Fibroblast of villous mesenchyme (primary cell): ENCODE data around the gene GTF2H1. TPM values are rescaled to one million over a fixed set of nuclear protein-coding genes. Genes with fewer than 3 reads are reported as not detected.

Experiments used
- DNase-seq: peaks from one replicate; pipeline ENCODE4 v3.0.0-alpha.2; 2010; ENCODE audit warnings: low read depth
- H3K4me3 ChIP-seq: 2 replicates; pipeline ENCODE4 v1.5.1; 2011; ENCODE audit warnings: low read depth, mild to moderate bottlenecking, low read length
- total RNA-seq: library from RNA; depleted of rRNA; stranded (reverse); fragments of >200 nt; gene quantifications from 2 replicates; pipeline ENCODE4 v1.2.3, GENCODE V29; 2012
- TF ChIP-seq, protein P1 (sequence below): IDR thresholded peaks from 2 replicates; pipeline ENCODE4 v1.5.1; 2012; ENCODE audit warnings: low read depth, mild to moderate bottlenecking, low read length; ENCODE audit not compliant: insufficient read depth

The GTF2H1 gene
- total RNA-seq, 1 donor: 92.0 TPM

DNA sequence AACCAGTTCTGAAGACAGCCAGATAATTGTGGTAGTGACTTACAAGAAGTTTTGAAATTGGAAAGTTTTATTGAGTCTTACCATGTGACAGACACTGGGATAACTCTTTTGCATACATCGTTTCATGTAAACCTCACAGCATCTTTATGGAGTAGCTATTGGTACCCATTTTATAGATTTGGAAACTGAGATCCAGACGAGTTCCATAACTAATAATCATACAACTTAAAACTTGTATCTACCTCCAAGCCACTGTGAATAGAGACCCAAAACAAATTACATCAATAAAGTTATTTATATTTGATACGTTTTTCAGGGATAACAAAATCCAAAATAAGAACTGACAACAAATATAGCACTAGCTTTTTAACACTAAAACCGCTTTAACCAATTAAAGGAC is 36.3 kb downstream of the GTF2H1 start:
- TF ChIP-seq, protein P1, sequence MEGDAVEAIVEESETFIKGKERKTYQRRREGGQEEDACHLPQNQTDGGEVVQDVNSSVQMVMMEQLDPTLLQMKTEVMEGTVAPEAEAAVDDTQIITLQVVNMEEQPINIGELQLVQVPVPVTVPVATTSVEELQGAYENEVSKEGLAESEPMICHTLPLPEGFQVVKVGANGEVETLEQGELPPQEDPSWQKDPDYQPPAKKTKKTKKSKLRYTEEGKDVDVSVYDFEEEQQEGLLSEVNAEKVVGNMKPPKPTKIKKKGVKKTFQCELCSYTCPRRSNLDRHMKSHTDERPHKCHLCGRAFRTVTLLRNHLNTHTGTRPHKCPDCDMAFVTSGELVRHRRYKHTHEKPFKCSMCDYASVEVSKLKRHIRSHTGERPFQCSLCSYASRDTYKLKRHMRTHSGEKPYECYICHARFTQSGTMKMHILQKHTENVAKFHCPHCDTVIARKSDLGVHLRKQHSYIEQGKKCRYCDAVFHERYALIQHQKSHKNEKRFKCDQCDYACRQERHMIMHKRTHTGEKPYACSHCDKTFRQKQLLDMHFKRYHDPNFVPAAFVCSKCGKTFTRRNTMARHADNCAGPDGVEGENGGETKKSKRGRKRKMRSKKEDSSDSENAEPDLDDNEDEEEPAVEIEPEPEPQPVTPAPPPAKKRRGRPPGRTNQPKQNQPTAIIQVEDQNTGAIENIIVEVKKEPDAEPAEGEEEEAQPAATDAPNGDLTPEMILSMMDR: no peak
- H3K4me3 ChIP-seq: no peak overlapping the region

DNA sequence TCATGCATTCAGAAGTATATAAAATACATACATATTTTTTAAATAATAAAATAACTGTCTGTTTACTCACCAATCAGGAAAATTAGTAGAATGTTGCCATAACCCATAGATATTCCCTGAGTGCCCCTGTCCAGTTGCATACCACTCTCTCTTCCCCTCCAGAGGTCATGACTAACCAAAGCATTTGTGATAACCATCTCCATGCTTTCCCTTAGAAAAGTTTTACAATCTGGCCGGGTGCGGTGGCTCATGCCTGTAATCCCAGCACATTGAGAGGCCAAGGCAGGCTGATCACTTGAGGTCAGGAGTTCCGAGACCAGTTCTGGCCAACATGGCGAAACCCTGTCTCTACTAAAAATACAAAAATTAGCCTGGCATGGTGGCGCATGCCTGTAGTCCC is 38.8 kb downstream of the GTF2H1 start:
- no peak overlapping the region for H3K4me3 ChIP-seq
- peak; percentile 47 for DNase-seq
- TF ChIP-seq, protein P1: no peak

More for the DNA sequence above, 36.3 kb downstream of the GTF2H1 start:
- DNase-seq: no peak

DNA sequence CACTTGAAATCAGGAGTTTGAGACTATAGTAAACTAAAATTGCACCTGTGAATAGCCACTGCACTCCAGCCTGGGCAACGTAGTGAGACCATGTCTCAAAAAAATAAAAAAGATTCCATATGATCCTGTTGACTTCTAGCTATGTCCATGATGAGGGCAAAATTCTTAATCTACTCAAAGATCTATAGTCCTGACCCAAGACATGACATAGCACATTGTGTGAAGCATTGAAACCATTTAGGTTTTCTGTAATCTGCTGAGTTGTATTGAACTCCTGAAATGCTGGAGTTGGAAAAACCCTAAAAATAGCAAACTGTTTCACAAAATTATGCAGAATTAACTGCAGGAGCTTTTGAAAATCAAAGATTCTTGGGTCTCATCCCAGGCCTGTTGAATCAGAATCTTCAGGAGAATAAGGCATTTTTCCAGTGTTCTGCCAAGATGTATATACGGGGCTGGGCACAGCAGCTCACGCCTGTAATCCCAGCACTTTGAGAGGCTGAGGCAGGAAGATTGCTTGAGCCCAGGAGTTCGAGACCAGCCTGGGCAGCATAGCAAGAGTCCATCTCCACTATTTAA is 42.2 kb downstream of the GTF2H1 start:
- TF ChIP-seq, protein P1: no peak
- no peak overlapping the region for H3K4me3 ChIP-seq
- no peak for DNase-seq

DNA sequence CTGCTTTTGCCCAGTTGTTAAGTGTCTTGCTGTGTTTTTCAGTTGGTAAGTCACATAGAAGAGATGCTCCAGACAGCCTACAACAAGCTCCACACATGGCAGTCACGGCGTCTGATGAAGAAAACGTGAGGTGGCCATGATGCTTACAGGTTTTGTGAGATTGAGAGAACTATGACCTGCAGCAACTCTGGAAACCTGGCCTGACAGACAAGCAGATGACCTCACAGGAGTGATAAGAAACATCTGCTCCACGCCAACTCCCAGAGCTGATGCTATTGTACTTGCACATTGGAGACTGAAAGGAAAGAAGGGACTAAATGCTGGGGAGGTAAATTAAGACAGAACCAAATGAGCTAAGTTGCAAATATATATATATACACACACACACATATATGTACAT is 43.4 kb downstream of the GTF2H1 start:
- H3K4me3 ChIP-seq: no peak overlapping the region
- TF ChIP-seq, protein P1: no peak
- no peak for DNase-seq

DNA sequence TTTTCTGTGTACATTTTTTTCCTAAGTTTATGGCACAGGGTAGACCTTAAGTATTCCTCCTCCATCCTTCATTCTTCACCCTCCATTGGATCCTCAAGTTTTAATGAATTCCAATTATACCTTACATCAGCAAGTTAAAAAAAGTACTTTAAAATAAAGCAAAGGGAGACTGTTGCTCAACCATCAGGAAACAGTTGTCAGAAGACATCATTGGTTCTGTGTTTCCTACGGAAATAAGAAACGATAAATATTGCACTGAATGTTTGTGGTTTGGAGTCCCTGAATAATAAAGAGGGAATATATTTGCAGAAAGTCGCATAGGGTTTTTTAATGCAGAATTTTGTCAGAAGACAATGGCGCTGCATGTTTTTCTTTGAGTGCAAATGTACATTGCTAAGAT is 43.9 kb downstream of the GTF2H1 start:
- no peak overlapping the region for H3K4me3 ChIP-seq
- TF ChIP-seq, protein P1: no peak
- no peak for DNase-seq

DNA sequence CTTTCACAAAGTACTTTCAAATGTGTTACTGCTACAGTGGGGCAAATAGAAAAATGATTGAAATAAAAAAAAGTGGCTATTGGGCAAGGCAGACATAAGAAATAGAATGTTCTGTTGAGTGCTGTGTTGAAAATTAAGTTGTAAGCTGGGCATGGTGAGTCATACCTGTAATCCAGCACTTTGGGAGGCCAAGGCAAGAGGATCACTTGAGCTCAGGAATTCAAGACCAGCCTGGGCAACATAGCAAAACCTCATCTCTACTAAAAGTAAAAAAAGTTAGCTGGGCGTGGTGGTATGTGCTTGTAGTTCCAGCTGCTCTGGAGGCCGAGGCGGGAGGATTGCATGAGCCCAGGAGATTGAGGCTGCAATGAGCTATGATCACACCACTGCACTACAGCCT is 45.1 kb downstream of the GTF2H1 start:
- TF ChIP-seq, protein P1: no peak
- DNase-seq: no peak
- H3K4me3 ChIP-seq: no peak overlapping the region

DNA sequence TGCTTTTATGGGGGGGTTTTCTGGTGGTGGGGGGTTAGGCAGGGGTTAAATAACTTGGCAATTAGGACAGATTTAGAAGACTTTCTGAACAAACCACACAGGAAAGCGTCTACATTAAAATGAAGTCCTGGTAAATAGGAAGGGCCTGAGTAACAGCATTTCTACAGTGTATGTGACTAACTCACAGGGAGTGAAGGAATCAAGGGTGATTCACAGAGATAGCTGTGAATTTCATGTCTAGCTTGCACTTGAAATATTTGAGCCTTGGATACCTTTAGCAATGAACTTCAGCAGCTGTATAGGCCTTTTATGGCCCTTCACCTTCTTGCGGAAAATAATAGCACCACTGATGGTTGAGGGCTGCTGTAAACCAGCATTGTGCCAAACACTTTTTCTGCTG is 45.9 kb downstream of the GTF2H1 start:
- peak; percentile 10 for DNase-seq
- TF ChIP-seq, protein P1: no peak
- no peak overlapping the region for H3K4me3 ChIP-seq
